Urothelium cell line (cell line): Measurements from ENCODE around the gene STRA6.
A peak's percentile ranks its signal among the peaks of the same experiment; 100 is the strongest.

ENCODE experiments used
- DNase-seq: peaks from one replicate; pipeline ENCODE4 v3.0.0; 2011; ENCODE audit warnings: low spot score, mixed read lengths
- FAIRE-seq: peaks from 2 replicates; lab custom pipeline; 2011; peaks lifted over from hg19 to GRCh38; lab: Jason Lieb, UNC

Gene STRA6

GRCh38 chr15:74208901-74209559 lies 6.4 kb upstream of the STRA6 start:
- DNase-seq, result peak; percentile 67
- no peak for FAIRE-seq

GRCh38 chr15:74208496-74208895 lies 5.9 kb upstream of the STRA6 start:
- FAIRE-seq, result no peak
- DNase-seq, result no peak

GRCh38 chr15:74207652-74208440 lies 5.3 kb upstream of the STRA6 start:
- no peak for DNase-seq
- no peak for FAIRE-seq

- no peak for FAIRE-seq
Observed at GRCh38 chr15:74206801-74207281, 4.3 kb upstream of the STRA6 start.

GRCh38 chr15:74205582-74205947 lies 3.0 kb upstream of the STRA6 start:
- DNase-seq (no peak), FAIRE-seq (no peak)

More at GRCh38 chr15:74206801-74207281, 4.3 kb upstream of the STRA6 start:
- DNase-seq, result no peak

- no peak for FAIRE-seq
- no peak for DNase-seq
Observed at GRCh38 chr15:74203914-74204431, 1.4 kb upstream of the STRA6 start.

GRCh38 chr15:74201710-74202420 lies 722 bp downstream of the STRA6 start:
- no peak for DNase-seq
- no peak for FAIRE-seq

GRCh38 chr15:74200871-74201419 lies 1.6 kb downstream of the STRA6 start:
- DNase-seq (no peak), FAIRE-seq (no peak)

GRCh38 chr15:74200412-74200815 lies 2.2 kb downstream of the STRA6 start:
- FAIRE-seq, result no peak
- no peak for DNase-seq

GRCh38 chr15:74199297-74199652 lies 3.3 kb downstream of the STRA6 start:
- FAIRE-seq (no peak), DNase-seq (no peak)

GRCh38 chr15:74197176-74197965 lies 5.2 kb downstream of the STRA6 start:
- DNase-seq, result no peak
- no peak for FAIRE-seq

- peak; percentile 72 for DNase-seq
- no peak for FAIRE-seq
Observed at GRCh38 chr15:74196175-74196574, 6.4 kb downstream of the STRA6 start.

GRCh38 chr15:74194572-74195559 lies 7.7 kb downstream of the STRA6 start:
- peak; percentile 13 for FAIRE-seq

GRCh38 chr15:74193905-74194304 lies 8.7 kb downstream of the STRA6 start:
- FAIRE-seq (no peak), DNase-seq (no peak)

More at GRCh38 chr15:74194572-74195559, 7.7 kb downstream of the STRA6 start:
- DNase-seq, result no peak

GRCh38 chr15:74193299-74193718 lies 9.3 kb downstream of the STRA6 start:
- no peak for FAIRE-seq
- DNase-seq, result peak; percentile 44

- FAIRE-seq (no peak), DNase-seq (no peak)
Observed at GRCh38 chr15:74192751-74193150, 9.8 kb downstream of the STRA6 start.

- FAIRE-seq (no peak), DNase-seq (no peak)
Observed at GRCh38 chr15:74191798-74192197, 10.8 kb downstream of the STRA6 start.

GRCh38 chr15:74188216-74188615 lies 14.4 kb downstream of the STRA6 start:
- no peak for FAIRE-seq
- DNase-seq, result no peak

GRCh38 chr15:74185710-74186348 lies 16.8 kb downstream of the STRA6 start:
- DNase-seq (no peak), FAIRE-seq (no peak)
